Bronchial epithelial cell (primary cell): ENCODE measurements around the gene CDC5L. TPM values are rescaled to one million over a fixed set of nuclear protein-coding genes. Genes with fewer than 3 reads are reported as not detected.

ENCODE experiments used
- DNase-seq: peaks from one replicate; pipeline ENCODE4 v3.0.0-alpha.2; 2010; ENCODE audit warnings: low read depth
- FAIRE-seq: peaks from 2 replicates; lab custom pipeline; 2011; peaks lifted over from hg19 to GRCh38; lab: Jason Lieb, UNC
- H3K27me3 ChIP-seq: 2 replicates; pipeline ENCODE4 v1.5.1; 2011; ENCODE audit warnings: low read length; ENCODE audit not compliant: control insufficient read depth, insufficient read depth
- H3K36me3 ChIP-seq: 2 replicates; pipeline ENCODE4 v1.5.1; 2011; ENCODE audit warnings: low read length; ENCODE audit not compliant: control insufficient read depth, insufficient read depth
- H3K4me3 ChIP-seq: 2 replicates; pipeline ENCODE4 v1.5.1; 2011; ENCODE audit warnings: mild to moderate bottlenecking, low read depth, low read length, control low read depth
- total RNA-seq: library from RNA; depleted of rRNA; stranded (reverse); fragments of >200 nt; gene quantifications from 2 replicates; pipeline ENCODE4 v1.2.1, GENCODE V29; 2014
- TF ChIP-seq, protein P1 (sequence below): IDR thresholded peaks from 2 replicates; pipeline ENCODE4 v1.5.1; 2011; ENCODE audit warnings: mild to moderate bottlenecking, moderate library complexity, low read length, control low read depth, inconsistent platforms; ENCODE audit not compliant: insufficient read depth, severe bottlenecking

The CDC5L gene
- total RNA-seq, 1 donor from 2014 or later: 16.8 TPM

DNA sequence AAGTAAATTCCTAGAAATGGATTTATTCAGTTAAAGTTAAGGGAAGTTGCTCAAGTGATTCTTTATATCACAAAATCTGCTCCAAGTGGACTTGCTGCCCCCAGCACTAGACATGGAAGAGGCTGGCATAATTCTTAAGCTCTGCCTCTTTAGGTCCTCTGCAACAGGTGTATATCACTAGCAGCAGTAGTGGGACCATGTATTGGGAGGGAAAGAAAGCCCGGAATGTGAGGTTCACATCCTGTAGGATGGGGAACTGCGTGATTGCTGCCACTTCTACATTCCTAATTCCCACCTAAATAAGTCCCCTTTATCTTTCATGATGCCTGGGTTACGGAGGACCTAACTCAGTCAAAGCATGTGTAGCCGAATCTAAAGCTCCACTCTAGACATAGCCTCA, 31.9 kb upstream of the CDC5L start:
- TF ChIP-seq, protein P1, sequence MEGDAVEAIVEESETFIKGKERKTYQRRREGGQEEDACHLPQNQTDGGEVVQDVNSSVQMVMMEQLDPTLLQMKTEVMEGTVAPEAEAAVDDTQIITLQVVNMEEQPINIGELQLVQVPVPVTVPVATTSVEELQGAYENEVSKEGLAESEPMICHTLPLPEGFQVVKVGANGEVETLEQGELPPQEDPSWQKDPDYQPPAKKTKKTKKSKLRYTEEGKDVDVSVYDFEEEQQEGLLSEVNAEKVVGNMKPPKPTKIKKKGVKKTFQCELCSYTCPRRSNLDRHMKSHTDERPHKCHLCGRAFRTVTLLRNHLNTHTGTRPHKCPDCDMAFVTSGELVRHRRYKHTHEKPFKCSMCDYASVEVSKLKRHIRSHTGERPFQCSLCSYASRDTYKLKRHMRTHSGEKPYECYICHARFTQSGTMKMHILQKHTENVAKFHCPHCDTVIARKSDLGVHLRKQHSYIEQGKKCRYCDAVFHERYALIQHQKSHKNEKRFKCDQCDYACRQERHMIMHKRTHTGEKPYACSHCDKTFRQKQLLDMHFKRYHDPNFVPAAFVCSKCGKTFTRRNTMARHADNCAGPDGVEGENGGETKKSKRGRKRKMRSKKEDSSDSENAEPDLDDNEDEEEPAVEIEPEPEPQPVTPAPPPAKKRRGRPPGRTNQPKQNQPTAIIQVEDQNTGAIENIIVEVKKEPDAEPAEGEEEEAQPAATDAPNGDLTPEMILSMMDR: no peak
- Histone ChIP-seq H3K4me3 (no peak overlapping the region), H3K27me3 (no peaks in the 10 kb centered on the region), H3K36me3 (no peaks in the 10 kb centered on the region)
- DNase-seq (no peak), FAIRE-seq (no peak)

DNA sequence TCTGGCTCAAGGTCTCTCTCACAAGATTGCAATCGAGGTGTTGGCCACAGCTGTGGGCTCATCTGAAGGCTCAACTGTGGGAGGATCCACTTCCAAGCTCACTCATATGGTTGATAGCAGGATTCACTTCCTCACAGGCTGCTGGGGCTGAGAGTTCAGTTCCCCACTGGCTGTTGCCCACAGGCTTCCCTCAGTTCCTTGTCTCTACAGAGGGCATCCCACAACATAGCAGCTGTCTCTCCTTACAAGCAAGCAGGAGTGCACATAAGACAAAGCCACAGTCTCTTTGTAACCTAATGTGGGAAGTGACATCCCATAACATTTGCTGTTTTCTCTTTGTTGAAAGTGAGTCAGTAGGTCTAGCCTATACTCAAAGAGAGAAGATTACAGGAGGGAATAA, 31.0 kb upstream of the CDC5L start:
- FAIRE-seq: no peak
- TF ChIP-seq, protein P1: no peak

DNA sequence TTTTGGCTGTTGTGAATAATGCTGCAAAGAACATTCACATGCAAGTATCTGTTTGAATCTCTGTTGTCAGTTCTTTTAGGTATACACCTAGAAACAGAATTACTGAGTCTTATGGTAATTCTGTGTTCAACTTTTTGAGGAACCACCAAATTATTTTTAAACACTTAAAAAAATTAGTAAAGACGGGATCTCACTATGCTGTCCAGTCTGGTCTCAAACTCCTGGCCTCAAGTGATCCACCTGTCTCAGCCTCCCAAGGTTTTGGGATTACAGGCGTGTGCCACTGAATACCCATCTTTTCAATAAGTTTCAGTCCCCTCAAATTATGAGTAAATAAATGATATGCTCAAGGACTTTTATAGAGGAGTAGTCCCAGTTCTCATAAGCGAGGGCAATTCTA, 27.5 kb upstream of the CDC5L start:
- FAIRE-seq: no peak
- TF ChIP-seq, protein P1: no peak
- H3K4me3 ChIP-seq: no peak overlapping the region
- no peaks in the 10 kb centered on the region for H3K27me3 ChIP-seq
- H3K36me3 ChIP-seq: no peaks in the 10 kb centered on the region
- DNase-seq: no peak

More for the DNA sequence above, 31.0 kb upstream of the CDC5L start:
- DNase-seq: no peak
- Histone ChIP-seq H3K36me3 (no peaks in the 10 kb centered on the region), H3K4me3 (no peak overlapping the region), H3K27me3 (no peaks in the 10 kb centered on the region)

DNA sequence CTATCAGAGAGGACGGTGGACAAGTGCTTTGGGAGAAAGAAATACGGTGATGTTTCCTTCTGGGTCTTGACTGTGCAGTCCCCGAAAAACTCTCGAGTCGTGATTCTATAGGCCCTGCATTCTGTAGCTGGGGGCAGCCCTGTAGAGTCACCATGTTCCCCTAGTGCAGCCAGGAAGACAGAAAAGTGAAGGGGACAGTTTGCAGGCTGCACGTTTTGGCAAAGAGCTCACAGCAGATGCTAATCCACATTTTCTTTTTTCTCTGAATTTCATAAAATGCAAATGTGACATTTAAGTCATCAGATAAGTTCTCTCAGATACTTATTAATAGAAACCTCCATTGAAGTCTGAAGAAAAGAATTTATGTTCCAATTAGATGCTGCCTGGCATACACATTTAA, 25.6 kb upstream of the CDC5L start:
- TF ChIP-seq, protein P1: no peak
- Histone ChIP-seq H3K27me3 (no peaks in the 10 kb centered on the region), H3K36me3 (no peaks in the 10 kb centered on the region), H3K4me3 (no peak overlapping the region)
- DNase-seq: no peak
- FAIRE-seq: no peak

DNA sequence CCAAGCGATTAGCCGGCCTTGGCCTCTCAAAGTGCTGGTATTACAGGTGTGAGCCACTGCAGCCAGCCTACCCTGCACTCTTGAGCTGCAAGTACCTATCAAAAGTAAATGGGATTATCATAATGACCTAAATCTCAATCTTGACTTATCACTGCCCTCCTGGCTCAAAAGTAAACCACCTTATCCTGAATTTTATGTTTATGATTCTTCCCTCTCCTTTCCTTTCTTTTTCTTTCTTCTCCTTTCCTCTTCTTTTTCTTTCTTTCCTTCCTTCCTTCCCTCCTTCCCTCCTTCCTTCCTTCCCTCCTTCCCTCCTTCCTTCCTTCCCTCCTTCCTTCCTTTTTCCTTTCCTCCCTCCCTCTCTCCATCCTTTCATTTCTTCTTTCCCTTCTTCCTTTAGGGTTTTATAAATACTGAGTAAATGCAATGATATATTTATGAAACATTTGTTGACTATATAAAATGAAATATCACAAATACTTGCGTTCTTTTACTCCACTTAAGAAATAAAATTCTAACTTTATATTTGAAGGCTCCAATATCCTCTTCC, 24.1 kb upstream of the CDC5L start:
- DNase-seq (no peak), FAIRE-seq (no peak)
- H3K4me3 ChIP-seq: no peak overlapping the region
- TF ChIP-seq, protein P1: no peak
- H3K27me3 ChIP-seq: no peaks in the 10 kb centered on the region
- H3K36me3 ChIP-seq: no peaks in the 10 kb centered on the region

DNA sequence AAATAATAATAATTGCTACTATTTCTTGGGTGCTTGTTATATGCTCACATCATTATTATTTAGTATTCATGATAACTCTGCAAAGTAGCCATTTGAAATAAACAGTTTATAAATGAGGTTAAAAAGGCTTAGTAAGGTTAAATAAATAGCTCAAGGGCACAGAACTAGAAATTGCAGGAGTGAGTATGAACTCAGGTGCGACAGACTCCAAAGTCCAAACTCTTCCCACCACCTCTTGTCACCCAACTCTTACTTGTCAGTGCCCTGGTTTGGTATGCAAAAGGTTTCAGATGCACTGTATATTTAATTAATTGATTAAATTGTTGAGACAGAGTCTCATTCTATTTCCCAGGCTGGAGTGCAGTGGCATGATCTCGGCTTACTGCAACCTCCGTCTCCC, 20.7 kb upstream of the CDC5L start:
- DNase-seq (no peak), FAIRE-seq (no peak)
- TF ChIP-seq, protein P1: no peak
- Histone ChIP-seq H3K4me3 (no peak overlapping the region), H3K36me3 (no peaks in the 10 kb centered on the region), H3K27me3 (no peaks in the 10 kb centered on the region)
